SU-DHL-6 (cell line): ENCODE data around the gene ADRA2B.

Source experiments
- H2AFZ ChIP-seq: fragments of 200-600 bp; sonication (generic); 2 replicates; pipeline ENCODE4 v1.6.1; 2014; ENCODE audit warnings: low read depth, mild to moderate bottlenecking, moderate library complexity, mixed read lengths, antibody characterized with exemption, low read length; ENCODE audit not compliant: severe bottlenecking
- H3F3A ChIP-seq: fragments of 200-600 bp; shearing (Covaris generic); 2 replicates; pipeline ENCODE4 v1.6.0; 2016; ENCODE audit warnings: antibody characterized with exemption, mild to moderate bottlenecking; ENCODE audit not compliant: insufficient read depth
- H3K27ac ChIP-seq: fragments of 200-600 bp; sonication (generic); 2 replicates; pipeline ENCODE4 v1.5.1; 2016; ENCODE audit warnings: low read depth, mild to moderate bottlenecking, low read length, moderate library complexity, mixed read lengths
- H3K27me3 ChIP-seq: fragments of 200-600 bp; sonication (generic), shearing (Covaris generic); 2 replicates; pipeline ENCODE4 v1.6.0; 2014; ENCODE audit warnings: mild to moderate bottlenecking, low read length
- H3K36me3 ChIP-seq: fragments of 200-600 bp; sonication (generic); 2 replicates; pipeline ENCODE4 v1.6.1; 2014; ENCODE audit warnings: mild to moderate bottlenecking, low read length, mixed read lengths
- H3K4me2 ChIP-seq: fragments of 300-600, 200-600 bp; shearing (Covaris generic), sonication (generic); 2 replicates; pipeline ENCODE4 v1.6.0; 2014; ENCODE audit warnings: low read length, low read depth, mild to moderate bottlenecking; ENCODE audit not compliant: poor library complexity, severe bottlenecking
- H3K4me3 ChIP-seq: fragments of 200-600 bp; sonication (generic); 2 replicates; pipeline ENCODE4 v1.5.1; 2014; ENCODE audit warnings: antibody characterized with exemption, low read length, mild to moderate bottlenecking, mixed read lengths; ENCODE audit not compliant: insufficient read depth, poor library complexity, severe bottlenecking
- H3K79me2 ChIP-seq: fragments of 200-600 bp; sonication (generic); 2 replicates; pipeline ENCODE4 v1.6.1; 2014; ENCODE audit warnings: mild to moderate bottlenecking, low read length, moderate library complexity; ENCODE audit not compliant: insufficient read depth
- H3K9ac ChIP-seq: fragments of 200-600 bp; sonication (generic); 2 replicates; pipeline ENCODE4 v1.7.0; 2014; ENCODE audit warnings: mild to moderate bottlenecking, low read length
- H3K9me2 ChIP-seq: fragments of 200-600 bp; sonication (generic); replicated peaks from 2 replicates; pipeline ENCODE4 v1.6.1; 2014; ENCODE audit warnings: low read length; ENCODE audit not compliant: insufficient read depth
- H3K9me3 ChIP-seq: fragments of 200-600 bp; sonication (generic); 2 replicates; pipeline ENCODE4 v1.6.1; 2014; ENCODE audit warnings: low read length, mixed read lengths; ENCODE audit not compliant: insufficient read depth
- H4K20me1 ChIP-seq: fragments of 200-600 bp; sonication (generic); 2 replicates; pipeline ENCODE4 v1.6.1; 2014; ENCODE audit warnings: low read depth, mild to moderate bottlenecking, antibody characterized with exemption, low read length, moderate library complexity, mixed read lengths
- EZH2phosphoT487 ChIP-seq: fragments of 200-600 bp; sonication (generic), shearing (Covaris generic); conservative IDR thresholded peaks from 2 replicates; pipeline ENCODE4 v1.6.1; 2018; ENCODE audit warnings: mild to moderate bottlenecking, antibody characterized with exemption, low read length, moderate library complexity, mixed read lengths
- TF ChIP-seq, protein P1 (sequence below): fragments of 200-600 bp; sonication (generic); IDR thresholded peaks from one replicate; pipeline ENCODE4 v1.5.1; 2017; ENCODE audit warnings: antibody characterized with exemption, mild to moderate bottlenecking, low read length, moderate library complexity; ENCODE audit not compliant: insufficient read depth, poor library complexity, severe bottlenecking

Gene ADRA2B

DNA sequence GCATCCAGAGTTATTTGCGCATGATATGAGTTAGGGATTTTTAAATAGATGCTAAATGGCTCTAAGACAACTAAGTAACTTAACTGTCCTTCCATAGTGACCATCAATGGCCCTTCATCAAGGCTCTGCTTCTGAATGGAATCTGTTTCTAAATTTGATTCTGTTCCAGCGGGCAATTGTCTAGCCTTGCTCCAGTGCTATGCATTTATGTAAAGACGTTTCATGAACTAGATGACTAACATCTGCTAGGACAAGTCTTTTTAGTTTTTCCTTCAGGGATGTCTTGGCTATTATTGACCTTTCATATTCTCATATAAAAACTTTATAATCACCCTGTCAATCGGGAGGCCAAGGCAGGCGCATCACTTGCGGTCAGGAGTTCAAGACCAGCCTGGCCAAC lies 12.1 kb upstream of the ADRA2B start:
- Histone ChIP-seq H3K4me3 (no peak overlapping the region), H3K9ac (no peak overlapping the region), H3K27me3 (no peaks in the 10 kb centered on the region), H4K20me1 (no peaks in the 10 kb centered on the region), H3K27ac (no peak overlapping the region), H3F3A (no peaks in the 10 kb centered on the region), H3K79me2 (no peaks in the 10 kb centered on the region), H3K36me3 (no peaks in the 10 kb centered on the region), H3K4me2 (no peak overlapping the region), H3K9me3 (no peaks in the 10 kb centered on the region), H3K9me2 (no peaks in the 10 kb centered on the region), H2AFZ (no peak overlapping the region)
- TF ChIP-seq, protein P1, sequence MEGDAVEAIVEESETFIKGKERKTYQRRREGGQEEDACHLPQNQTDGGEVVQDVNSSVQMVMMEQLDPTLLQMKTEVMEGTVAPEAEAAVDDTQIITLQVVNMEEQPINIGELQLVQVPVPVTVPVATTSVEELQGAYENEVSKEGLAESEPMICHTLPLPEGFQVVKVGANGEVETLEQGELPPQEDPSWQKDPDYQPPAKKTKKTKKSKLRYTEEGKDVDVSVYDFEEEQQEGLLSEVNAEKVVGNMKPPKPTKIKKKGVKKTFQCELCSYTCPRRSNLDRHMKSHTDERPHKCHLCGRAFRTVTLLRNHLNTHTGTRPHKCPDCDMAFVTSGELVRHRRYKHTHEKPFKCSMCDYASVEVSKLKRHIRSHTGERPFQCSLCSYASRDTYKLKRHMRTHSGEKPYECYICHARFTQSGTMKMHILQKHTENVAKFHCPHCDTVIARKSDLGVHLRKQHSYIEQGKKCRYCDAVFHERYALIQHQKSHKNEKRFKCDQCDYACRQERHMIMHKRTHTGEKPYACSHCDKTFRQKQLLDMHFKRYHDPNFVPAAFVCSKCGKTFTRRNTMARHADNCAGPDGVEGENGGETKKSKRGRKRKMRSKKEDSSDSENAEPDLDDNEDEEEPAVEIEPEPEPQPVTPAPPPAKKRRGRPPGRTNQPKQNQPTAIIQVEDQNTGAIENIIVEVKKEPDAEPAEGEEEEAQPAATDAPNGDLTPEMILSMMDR, result no peak

DNA sequence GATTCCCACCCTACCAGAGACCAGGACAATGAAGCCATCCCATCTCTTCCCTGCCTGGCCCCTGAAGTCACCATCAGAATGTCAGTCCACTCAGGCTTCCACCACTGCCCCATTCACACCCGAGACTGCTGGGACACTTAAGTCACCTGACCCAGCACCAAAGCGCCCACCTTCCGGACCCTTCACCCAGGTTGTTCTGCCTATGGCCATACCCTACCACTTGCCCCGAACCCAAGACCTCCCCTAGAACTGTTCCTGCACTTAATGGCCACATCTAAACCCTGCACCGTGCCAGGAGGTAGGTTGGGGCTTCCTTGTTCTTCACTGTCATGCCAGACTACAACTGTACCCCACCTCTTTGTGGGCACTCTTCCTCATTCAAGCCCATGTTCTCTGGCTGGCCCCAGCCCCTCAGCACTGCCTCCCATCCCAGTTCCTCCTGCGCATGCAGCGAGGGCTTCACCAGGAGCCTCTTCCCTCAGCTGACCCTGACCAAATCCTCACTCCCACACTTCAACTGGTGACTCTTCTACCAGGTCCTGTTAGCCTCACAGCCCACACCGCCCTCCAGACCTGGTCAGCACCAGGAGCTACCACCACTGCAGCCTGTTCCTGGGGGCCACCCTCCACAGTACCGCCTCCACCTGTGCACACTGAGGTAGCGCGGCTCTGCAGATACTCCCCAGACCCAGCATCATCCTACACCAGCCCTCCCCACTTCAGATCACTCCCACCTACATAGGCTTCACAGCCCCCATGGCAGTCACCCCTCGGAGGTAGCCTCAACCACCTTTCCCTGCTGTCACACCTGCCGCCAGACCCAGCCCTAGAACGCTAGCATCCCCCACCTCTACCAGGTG lies 8.3 kb upstream of the ADRA2B start:
- H3K27ac ChIP-seq, result no peak overlapping the region
- H3K27me3 ChIP-seq, result no peaks in the 10 kb centered on the region
- no peaks in the 10 kb centered on the region for H3K9me3 ChIP-seq
- H4K20me1 ChIP-seq, result no peaks in the 10 kb centered on the region
- H3K4me3 ChIP-seq, result no peak overlapping the region
- H3K9me2 ChIP-seq, result no peaks in the 10 kb centered on the region
- no peak for TF ChIP-seq EZH2phosphoT487
- TF ChIP-seq, protein P1, result no peak
- no peak overlapping the region for H3K9ac ChIP-seq
- no peaks in the 10 kb centered on the region for H3K36me3 ChIP-seq
- no peaks in the 10 kb centered on the region for H3K79me2 ChIP-seq
- H3K4me2 ChIP-seq, result no peak overlapping the region
- no peak overlapping the region for H2AFZ ChIP-seq
- no peaks in the 10 kb centered on the region for H3F3A ChIP-seq

DNA sequence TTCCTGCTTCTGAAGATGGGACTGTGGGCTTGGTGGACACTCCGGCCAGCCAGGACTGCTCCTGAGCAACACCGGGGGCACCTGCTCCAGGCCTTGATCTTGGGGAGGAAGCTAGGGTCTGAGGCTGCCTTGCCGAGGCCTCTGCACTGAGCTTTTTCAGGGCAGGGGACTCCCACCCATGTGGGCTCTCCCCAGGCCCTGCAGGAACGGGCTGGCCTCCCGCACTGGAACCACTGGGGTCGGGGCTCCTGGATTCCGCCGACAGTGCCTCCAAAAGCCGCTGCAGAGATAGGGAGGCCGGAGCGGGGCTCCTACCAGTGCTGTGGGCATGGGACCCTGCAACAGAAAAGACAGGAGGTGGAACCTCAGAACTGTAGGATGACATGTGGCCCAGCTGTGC lies 7.6 kb upstream of the ADRA2B start:
- no peak for TF ChIP-seq EZH2phosphoT487
- TF ChIP-seq, protein P1, result no peak
- Histone ChIP-seq H3K9me2 (no peaks in the 10 kb centered on the region), H4K20me1 (no peaks in the 10 kb centered on the region), H3K9me3 (no peaks in the 10 kb centered on the region), H3K4me2 (no peak overlapping the region), H3F3A (no peaks in the 10 kb centered on the region), H3K27me3 (no peaks in the 10 kb centered on the region), H3K4me3 (no peak overlapping the region), H3K9ac (no peak overlapping the region), H3K36me3 (no peaks in the 10 kb centered on the region), H3K27ac (no peak overlapping the region), H2AFZ (no peak overlapping the region), H3K79me2 (no peaks in the 10 kb centered on the region)
